IPS-18c (cell line): ENCODE measurements around the gene FYTTD1.
"Not testable (repeated sequence)": the region's sequence is repeated elsewhere in the genome, so short reads cannot be mapped to it uniquely, and the experiment has no call there.

Experiments
- H3K4me3 ChIP-seq: 2 replicates; pipeline ENCODE4 v1.7.0; 2013; ENCODE audit warnings: low read depth, mild to moderate bottlenecking, low read length, moderate library complexity; ENCODE audit not compliant: insufficient read depth
- H3K9me3 ChIP-seq: one replicate; pipeline ENCODE4 v1.6.1; 2013; ENCODE audit warnings: mild to moderate bottlenecking, low read length, moderate library complexity; ENCODE audit not compliant: control insufficient read depth, insufficient read depth

Gene FYTTD1, protein sequence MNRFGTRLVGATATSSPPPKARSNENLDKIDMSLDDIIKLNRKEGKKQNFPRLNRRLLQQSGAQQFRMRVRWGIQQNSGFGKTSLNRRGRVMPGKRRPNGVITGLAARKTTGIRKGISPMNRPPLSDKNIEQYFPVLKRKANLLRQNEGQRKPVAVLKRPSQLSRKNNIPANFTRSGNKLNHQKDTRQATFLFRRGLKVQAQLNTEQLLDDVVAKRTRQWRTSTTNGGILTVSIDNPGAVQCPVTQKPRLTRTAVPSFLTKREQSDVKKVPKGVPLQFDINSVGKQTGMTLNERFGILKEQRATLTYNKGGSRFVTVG

DNA sequence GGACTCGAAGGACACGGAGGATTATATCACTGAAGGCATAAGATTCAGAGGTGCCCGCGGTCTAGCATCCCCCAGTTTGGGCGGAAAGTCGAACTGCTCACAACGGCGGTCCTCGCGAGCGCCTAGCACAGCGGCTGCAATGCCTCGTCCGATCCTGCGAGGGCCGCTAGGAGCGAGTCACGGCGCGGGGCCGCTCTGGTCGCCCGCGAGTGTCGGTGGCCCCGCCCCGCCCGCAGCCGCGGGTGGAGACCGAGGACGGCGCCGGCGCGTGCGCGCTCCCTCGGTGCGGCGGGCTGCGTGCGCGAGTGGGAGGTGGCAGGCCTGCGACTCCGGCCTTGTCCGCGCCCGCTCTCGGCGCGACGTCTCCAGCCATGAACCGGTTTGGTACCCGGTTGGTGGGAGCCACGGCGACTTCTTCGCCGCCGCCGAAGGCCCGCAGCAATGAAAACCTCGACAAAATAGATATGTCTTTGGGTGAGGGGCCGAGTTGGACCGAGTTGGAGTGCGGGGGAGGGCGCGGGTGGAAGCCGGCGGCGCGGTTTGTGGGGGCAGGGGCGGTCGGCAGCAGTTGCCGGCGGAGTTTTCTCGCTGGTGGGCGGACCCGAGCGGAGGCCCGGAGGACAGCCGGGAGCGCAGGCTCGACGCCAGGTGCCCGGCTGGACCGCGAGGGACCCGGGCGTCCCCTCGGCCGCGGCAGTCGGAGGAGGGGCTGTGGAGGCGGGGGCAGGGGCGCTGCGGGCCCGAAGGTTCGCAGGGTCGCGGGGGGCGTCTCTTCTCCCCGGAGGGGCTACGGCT, at the start of gene FYTTD1:
Gene FYTTD1, plus strand, starts transcription at position 283 of the 795 bp plus-strand sequence. Its CDS starts 89 bp downstream, at position 372.
- H3K9me3 ChIP-seq = no peaks in the 10 kb centered on the region
- H3K4me3 ChIP-seq = peak within 1 kb of the TSS; percentile 80

DNA sequence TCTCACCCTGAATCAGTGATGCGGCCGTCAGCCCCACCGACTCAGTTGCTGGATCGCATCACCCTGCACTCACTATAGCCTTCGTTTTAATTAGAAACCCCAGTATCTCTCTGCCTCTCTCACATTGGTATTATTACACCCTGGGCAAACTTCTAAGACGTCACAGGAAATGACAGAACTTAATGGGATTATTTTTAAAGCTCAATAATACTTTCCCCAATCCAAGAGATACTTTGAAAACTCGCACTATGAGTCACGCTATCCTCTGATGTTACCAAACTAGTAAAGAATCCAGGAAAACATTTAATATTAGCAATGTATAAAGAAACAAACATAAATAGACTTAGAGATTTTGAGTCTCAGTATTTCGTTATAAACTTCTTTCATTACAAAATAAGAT, 49.6 kb upstream of the FYTTD1 start:
- Histone ChIP-seq H3K9me3 (no peaks in the 10 kb centered on the region), H3K4me3 (no peak overlapping the region)

DNA sequence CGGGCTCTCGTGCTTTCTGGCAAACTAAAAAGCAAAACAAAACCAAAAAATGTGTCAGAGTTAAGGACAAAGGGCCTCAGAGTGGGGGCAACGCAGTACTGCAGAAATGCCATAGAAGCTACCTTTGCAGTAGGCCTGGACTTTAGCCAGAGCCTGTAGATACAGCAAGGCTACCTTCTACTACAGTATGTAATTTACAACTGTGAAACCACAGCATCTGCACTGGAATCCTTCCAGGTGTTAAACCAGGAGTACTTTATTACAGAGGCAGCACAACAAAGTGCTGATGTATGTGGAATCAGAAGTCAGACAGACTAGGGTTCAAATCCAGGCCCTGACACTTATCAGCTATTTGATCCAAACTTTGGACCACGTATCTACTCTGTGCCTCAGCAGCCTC, 47.8 kb upstream of the FYTTD1 start:
- Histone ChIP-seq H3K9me3 (no peaks in the 10 kb centered on the region), H3K4me3 (no peak overlapping the region)

DNA sequence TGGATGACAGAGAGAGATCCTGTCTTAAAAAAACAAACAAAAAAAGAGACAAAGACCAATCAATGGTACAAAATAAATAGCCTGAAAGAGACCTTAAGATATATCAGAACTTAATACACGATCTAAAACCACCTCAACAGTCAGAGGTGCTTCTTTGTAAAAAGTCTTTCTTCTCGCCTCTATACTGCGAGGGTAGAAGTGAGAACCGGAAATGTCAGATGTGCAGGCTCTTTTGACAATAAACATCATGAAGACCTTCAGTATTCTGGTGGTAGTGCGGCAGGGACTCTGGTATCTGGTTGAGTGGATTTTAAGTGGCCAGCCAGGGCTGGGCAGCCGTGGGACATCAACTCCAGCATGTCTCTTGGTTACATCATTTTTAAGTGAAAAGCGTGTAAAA, 43.0 kb upstream of the FYTTD1 start:
- Histone ChIP-seq H3K9me3 (no peaks in the 10 kb centered on the region), H3K4me3 (no peak overlapping the region)

DNA sequence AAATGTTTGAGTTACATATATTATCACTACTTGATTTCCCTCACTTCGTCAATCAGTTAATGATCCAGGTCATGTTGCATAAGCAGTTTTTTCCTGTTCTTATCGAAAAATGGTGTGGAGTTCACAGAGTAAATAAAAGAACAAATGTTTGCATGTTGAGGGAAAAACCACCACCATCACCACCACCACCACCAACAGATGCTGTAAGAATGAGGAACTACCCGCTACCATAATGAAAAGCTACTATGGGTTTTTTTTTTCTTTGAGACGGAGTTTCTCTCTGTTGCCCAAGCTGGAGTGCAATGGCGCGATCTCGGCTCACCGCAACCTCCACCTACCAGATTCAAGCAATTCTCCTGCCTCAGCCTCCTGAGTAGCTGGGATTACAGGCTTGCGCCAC, 40.5 kb upstream of the FYTTD1 start:
- Histone ChIP-seq H3K9me3 (no peaks in the 10 kb centered on the region), H3K4me3 (no peak overlapping the region)

DNA sequence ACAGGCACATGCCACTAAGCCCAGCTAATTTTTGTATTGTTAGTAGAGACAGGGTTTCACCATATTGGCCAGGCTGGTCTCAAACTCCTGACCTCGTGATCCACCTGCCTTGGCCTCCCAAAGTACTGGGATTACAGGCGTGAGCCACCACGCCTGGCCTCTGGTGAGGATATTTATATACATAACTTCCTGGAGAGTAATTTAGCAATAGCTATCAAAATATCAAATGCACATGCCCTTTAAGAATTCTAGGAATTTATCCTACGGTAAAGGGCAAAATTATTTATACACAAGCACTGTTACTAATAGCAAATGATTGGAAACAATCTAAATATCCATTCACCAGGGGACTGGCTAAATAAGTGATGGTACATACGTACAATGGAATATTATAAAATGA, 38.7 kb upstream of the FYTTD1 start:
- not testable (repeated sequence) for H3K4me3 ChIP-seq, H3K9me3 ChIP-seq

DNA sequence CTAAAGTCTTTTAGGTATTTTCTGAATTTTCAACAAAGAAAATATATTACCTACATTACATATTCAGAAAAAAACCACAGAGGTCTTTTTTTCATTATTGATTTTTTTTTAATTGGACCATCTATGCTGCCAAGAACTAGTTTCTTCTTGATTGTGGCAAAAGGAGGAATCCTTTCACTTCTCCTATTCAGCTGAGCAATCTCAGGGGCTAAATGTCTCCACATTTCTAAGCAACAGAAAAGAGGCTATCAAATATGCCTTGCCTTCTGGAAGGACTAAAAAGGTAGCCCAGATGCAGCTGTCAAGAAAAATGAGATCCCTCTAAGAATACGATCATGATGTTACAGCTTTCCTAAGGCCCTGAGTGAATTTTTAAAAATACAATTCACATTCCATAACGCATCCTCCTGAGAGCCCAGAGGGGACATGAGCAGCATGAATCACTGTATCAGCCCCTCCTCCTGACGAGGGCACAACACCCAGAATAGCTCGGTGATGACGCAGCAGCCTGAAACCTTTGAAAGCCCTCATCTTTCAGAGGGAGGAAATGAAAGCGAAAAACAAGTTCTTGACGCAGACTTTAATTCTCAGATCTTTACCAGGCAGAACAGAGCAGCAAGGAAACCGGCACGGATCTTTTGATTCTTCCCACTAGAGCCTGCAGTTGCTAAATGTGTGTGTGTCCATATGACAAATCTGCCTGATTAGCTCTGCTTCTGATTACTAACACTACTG, 37.5 kb upstream of the FYTTD1 start:
- Histone ChIP-seq H3K9me3 (no peaks in the 10 kb centered on the region), H3K4me3 (no peak overlapping the region)

DNA sequence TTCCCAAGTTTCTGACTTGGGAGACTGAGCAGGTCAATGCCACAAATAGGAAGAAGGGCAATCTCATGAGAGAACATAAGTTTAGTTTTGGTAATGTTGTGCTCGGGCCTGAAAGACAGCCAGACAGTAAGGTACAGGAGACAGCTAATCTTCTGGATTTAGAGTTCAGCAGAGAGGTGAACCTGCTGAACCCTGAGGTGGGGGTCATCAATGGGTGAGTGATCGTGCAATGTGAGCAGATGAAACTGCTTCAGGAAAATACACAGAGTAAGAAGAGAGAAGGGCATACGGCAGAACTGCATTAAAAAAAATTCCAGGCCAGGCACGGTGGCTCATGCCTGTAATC, 36.2 kb upstream of the FYTTD1 start:
- Histone ChIP-seq H3K9me3 (no peaks in the 10 kb centered on the region), H3K4me3 (no peak overlapping the region)

DNA sequence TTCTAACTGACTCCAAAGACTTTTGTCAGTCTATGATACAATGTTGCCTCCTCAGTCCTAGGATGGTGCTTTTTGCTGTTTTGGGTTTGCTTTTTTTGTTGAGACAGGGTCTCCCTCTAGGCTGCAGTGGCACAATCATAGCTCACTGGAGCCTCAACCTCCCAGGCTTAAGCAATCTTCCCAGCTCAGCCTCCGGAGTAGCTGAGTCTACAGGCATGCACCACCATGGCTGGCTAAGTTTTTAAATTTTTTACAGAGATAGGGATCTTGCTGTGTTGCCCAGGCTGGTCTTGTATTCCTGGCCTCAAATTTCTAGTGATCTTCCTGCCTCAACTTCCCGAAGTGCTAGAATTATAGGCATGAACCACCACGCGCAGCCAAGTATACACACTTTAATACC, 35.4 kb upstream of the FYTTD1 start:
- Histone ChIP-seq H3K9me3 (no peaks in the 10 kb centered on the region), H3K4me3 (no peak overlapping the region)

DNA sequence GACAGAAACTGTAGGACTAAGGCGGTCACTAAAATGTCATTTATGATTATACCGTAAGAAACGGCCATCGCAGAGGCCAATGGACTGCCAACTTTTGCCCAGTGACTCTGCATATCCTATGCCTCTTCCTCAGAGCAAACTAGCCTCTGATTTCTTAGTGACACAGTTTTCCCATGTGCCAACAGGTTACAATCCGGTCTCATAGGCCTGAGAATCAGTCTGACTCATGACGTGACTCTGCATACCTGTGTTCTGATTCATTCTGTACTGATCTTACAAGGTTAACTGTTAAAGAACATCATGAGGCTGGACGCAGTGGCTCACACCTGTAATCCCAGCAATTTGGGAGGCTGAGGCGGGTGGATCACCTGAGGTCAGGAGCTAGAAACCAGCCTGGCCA, 30.8 kb upstream of the FYTTD1 start:
- Histone ChIP-seq H3K9me3 (no peaks in the 10 kb centered on the region), H3K4me3 (no peak overlapping the region)

DNA sequence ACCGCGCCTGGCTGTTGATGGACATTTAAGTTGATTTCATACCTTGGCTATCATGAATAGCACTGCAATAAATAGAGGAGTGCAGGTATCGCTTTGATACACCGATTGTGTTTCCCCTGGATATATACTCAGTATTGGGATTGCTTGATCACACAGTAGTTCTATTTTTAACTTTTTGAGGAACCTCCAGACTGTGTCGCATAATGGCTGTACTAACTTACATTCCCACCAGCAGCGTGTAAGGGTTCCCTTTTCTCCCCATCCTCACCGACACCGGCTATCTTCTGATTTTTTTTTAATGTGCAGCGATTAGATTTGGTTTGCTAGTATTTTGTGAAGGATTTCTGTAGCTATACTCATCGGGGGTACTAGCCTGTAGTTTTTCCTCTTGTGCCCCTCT, 29.0 kb upstream of the FYTTD1 start:
- H3K9me3 ChIP-seq = no peaks in the 10 kb centered on the region
- H3K4me3 ChIP-seq = no peak overlapping the region

DNA sequence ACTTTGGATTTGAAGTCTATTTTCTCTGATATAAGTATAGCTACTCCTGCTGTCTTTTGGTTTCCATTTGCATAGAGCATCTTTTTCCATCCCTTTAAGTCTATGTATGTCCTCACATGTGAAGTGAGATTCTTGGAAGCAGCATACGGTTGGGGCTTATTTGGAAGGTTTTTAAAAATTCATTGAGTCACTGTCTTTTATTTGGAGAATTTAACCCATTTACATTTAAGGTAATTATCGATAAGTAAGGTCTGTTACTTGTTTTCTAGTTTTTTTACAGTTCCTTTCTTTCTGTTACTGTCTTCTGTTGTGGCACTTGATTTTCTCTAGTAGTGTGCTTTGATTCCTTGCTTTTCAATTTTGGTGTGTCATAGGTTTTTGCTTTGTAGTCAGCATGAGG, 26.9 kb upstream of the FYTTD1 start:
- no peaks in the 10 kb centered on the region for H3K9me3 ChIP-seq
- H3K4me3 ChIP-seq = no peak overlapping the region

DNA sequence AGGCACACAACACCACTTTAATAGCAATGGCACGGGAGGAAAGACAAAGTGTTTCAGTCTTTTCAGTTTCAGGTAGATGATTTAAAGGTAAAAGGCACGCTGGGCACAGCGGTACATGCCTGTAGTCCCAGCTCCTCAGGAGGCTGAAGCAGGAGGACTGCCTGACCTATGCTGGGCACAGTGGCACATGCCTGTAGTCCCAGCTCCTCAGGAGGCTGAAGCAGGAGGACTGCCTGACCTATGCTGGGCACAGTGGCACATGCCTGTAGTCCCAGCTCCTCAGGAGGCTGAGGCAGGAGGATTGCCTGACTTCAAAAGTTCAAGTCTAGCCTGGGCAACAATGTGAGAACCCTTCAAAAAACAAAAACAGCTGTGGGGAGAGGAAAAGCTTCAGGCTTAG, 21.8 kb upstream of the FYTTD1 start:
- H3K9me3 ChIP-seq, H3K4me3 ChIP-seq: not testable (repeated sequence)

DNA sequence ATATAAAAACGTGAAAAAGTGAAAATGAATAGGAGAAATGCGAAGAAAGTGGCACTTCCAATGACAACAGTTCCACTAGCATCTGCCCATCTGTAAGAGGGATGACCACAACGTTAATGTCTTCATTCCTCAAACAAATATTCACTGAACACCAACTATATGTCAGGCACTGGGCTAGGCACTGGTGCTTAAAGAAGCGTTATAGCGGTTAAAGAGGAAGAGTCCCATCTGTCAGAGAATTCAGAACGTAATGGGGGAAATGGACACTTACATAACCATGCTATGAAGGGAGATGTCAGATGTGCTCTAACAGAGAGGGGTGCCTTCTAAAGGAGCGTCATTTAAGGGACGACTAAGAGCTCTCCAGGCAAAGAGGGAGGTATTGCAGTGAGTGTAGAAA, 21.2 kb upstream of the FYTTD1 start:
- Histone ChIP-seq H3K9me3 (no peaks in the 10 kb centered on the region), H3K4me3 (no peak overlapping the region)

DNA sequence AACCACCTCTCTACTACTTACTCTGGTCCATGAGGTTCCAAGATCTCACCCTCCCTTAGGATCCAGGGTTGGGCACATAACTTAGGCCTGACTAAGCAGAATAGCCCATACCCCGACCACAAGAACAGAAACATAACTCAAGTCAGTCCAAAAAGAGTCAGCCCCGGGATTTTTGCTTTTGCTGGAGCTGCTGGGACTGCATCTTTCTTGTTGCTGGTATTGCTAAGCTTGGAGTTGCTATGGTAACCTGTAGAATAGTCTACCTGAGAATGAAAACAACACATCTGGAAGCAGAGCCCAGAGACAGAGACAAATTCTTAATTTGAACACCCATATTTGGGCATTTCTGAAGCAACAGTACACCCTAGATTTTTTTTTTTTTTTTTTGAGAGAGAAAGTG, 19.5 kb upstream of the FYTTD1 start:
- no peaks in the 10 kb centered on the region for H3K9me3 ChIP-seq
- no peak overlapping the region for H3K4me3 ChIP-seq

DNA sequence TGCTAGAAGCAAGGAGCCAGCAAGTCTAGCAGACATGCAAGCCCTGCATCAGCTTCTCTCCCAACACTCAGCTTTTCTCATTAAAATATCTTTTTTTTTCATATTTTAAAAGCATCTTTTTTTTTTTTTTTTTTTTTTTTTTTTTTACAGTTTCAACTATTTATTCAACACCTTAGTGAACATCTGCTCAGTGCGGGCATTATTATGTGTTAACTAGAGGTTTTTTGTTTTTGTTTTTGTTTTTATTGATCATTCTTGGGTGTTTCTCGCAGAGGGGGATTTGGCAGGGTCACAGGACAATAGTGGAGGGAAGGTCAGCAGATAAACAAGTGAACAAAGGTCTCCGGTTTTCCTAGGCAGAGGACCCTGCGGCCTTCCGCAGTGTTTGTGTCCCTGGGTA, 18.9 kb upstream of the FYTTD1 start:
- H3K4me3 ChIP-seq, H3K9me3 ChIP-seq: not testable (repeated sequence)

DNA sequence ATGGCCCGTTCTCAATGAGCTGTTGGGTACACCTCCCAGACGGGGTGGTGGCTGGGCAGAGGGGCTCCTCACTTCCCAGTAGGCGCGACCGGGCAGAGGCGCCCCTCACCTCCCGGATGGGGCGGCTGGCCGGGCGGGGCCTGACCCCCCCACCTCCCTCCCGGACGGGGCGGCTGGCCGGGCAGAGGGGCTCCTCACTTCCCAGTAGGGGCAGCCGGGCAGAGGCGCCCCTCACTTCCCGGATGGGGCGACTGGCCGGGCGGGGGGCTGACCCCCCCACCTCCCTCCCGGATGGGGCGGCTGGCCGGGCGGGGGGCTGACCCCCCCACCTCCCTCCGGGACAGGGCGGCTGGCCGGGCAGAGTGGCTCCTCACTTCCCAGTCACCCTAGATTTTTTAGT, 18.2 kb upstream of the FYTTD1 start:
- H3K9me3 ChIP-seq, H3K4me3 ChIP-seq: not testable (repeated sequence)

DNA sequence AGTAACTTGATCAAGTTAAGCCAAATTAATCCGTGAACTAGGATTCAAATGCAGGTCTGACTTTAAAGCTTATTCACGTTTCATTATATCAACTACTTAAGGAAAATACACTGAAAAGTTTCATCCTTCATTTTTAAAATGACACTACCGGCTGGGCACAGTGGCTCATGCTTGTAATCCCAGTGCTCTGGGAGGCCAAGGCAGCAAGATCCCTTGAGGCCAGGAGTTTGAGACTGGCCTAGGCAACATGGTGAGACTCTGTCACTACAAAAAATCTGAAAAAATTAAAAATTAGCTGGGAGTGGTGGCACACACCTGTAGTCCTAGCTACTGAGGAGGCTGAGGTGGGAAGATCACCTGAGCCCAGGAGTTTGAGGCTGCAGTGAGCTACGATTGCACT, 16.6 kb upstream of the FYTTD1 start:
- no peak overlapping the region for H3K4me3 ChIP-seq
- H3K9me3 ChIP-seq = no peaks in the 10 kb centered on the region
